HG03025 (cell line): ENCODE measurements around the gene NINL.
"Not testable (repeated sequence)": the region's sequence is repeated elsewhere in the genome, so short reads cannot be mapped to it uniquely, and the experiment has no call there.

Experiments used
- ATAC-seq: cut with Tn5 transposase; IDR thresholded peaks from one replicate; pipeline ENCODE4 v1.9.1; 2021; ENCODE audit warnings: mild to moderate bottlenecking, moderate library complexity; ENCODE audit not compliant: unreplicated experiment, low FRiP score

The NINL gene

DNA sequence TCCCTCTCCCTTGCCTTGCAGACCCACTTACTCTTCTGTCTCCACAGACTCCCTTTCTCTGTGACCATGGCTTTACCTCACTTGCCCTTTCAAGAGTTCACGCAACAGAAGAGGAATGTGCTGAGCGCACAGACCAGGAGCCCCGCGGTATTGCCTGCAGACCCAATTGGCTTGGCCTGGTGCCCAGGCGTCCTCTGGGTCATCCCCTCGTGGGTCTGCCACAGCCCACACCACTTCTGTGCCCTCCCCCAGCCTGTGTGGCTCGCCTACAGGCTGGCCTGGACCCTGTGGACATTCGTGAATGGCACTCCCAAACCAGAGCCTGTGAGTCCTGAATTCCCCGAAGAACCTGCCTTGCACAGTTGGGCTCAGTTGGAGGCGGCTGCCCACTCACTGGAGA, 15.3 kb upstream of the NINL start:
- no peak for ATAC-seq

DNA sequence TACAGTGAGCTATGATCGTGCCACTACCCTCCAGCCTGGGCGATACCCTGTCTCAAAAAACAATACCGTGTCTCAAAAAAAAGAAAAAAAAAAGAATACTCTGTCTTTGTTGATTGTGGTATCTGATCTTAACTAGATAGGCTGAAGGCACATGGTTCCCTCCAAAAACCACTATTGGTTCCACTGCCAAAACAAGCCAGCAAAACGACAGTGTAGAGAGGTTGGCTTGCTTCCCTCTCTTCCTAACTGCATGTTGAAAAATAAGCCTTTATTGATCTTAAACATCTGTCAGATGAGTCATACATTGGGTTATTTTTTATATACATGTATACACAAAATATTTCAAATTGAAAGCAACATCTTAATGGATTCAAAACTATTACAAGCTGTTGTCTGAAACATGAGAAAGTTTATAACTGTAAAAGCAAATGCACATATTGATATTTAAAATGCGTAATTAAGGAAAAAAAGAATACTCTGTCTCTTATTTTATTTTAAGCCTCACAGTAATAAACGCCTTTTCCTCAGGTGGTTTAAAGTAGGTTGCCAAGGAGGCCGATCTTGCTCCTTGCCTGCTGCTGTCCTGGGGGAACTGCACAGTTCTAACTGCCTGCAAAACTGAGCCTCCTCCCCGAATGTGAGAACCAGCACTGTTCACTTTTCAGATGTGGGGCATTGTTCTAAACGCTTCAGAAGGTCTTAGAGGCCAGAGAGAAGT, 7.0 kb upstream of the NINL start:
- no peak for ATAC-seq

DNA sequence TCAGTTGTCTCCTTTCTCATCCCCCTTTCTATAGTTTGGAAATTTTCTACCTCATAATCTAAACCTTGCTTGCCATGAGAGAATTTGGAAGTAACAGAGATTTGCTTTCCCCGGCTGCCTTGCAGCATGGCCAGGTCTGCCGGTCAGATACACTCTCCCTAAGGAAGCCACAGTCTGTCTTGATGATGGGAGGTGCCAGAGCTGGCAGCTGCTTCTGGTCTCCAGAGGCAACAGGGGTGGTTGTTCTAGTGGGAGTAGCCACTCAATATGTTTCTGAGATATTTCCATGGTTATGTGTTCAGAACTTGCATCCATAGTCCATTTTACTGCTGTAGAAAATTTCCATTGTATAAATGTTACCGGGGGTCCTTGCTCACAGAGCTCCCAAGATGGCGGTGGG, 5.4 kb upstream of the NINL start:
- ATAC-seq, result not testable (repeated sequence)

DNA sequence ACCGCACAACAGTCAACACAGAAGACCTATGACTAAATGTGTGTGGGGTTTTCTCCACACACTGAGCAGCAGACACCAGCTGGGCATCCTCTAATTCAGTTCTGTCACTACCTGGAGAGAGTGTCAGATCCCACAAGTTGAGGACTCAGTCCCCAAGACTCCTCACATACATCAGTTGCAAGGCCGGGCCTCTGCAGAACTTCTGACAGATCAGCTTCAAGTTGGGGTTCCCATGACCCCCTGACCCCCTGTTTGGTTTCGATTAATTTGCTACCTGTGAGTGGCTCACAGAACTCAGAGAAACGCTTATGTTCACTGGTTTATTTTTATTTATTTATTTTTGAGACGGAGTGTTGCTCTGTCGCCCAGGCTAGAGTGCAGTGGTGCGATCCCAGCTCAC, 3.2 kb upstream of the NINL start:
- no peak for ATAC-seq

DNA sequence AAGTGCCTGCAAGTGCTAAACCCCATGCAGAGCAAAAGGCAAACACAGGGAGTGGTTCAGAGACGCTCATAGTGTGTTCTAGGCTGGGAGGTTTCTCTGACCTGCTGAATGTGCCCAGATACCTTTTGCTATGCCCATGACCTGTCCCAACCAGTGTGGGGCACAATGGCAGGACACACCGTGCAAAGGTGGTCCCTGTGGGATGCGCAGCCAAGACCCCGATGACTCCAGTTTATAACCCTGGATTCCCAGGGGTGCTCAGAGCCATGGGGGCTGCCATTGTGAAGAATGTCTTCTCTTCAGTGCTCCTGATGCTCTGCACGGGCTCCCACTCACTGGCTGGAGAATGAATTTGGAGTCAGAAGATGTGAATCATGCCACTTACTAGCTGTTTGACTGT, 2.2 kb upstream of the NINL start:
- ATAC-seq, result no peak

DNA sequence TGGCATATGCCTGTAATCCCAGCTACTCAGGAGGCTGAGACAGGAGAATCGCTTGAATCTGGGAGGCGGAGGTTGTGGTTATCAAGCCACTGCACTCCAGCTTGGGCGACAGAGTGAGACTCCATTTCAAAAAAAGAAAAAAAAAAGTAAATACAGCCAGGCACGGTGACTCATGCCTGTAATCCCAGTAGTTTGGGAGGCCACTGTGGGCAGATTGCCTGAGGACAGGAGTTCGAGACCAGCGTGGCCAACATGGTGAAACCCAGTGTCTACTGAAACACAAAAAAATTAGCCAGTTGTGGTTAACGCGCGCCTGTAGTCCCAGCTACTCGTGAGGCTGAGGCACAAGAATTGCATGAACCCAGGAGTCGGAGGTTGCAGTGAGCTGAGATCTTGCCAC, 1.5 kb upstream of the NINL start:
- ATAC-seq, result no peak

DNA sequence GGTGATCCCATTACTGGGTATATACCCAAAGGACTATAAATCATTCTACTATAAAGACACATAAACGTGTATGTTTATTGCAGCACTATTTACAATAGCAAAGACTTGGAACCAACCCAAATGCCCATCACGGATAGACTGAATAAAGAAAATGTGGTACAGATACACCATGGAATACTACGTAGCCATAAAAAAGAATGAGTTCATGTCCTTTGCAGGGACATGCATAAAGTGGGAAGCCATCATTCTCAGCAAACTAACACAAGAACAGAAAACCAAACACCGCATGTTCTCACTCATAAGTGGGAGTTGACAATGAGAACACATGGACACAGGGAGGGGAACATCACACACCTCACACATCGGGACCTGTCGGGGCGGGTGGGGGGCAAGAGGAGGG, 1.7 kb downstream of the NINL start:
- not testable (repeated sequence) for ATAC-seq

DNA sequence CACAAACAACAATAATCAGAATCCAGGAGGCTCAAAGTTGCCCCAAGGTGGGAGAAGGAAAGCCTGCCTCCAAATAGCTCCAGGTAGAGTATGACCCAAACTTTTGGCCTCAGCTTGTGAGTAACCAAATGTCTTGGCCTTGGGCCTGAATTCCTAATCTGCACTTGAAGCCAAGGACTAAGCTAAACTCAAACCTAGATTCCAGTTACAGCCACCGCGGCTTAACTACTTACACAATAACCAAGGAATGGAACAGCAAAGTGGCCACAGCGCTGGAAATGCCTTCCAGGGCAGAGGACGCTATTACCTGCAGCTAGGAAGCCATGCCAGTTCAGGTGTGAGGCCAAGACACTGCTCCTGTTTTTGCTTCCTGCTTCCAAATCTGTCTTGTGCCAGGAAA, 4.6 kb downstream of the NINL start:
- no peak for ATAC-seq

DNA sequence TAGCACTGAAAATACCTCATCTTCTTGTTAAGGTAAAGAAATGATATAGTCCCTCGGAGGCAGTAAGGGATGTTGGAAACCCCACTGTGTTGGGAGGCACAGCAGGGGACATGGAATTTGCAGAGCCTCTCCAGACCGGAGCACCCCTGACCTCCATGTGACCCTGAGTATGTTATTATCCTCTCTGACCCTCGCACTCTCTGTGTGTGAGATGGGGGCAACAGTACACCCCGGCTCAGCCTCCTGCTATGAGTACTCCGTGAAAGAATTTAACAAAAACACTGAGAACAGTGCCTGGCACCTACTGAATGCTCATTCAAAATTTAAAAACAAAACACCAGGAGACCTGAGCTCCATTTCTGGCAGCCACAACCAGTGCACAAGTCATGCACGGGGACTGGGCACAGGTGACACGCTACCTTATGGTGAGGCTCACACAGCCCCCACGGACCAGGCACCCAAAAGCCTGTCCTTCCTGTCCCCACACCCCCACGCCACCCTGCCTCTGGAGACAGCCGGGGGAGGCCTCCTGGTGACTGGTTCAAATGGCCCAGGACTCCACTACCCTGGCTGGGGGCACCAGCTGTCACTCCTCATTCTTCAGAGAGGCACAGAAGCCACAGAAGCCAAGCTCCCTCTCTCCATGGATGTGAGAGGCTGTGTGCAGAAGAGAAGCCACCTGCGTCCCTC, 6.1 kb downstream of the NINL start:
- no peak for ATAC-seq

DNA sequence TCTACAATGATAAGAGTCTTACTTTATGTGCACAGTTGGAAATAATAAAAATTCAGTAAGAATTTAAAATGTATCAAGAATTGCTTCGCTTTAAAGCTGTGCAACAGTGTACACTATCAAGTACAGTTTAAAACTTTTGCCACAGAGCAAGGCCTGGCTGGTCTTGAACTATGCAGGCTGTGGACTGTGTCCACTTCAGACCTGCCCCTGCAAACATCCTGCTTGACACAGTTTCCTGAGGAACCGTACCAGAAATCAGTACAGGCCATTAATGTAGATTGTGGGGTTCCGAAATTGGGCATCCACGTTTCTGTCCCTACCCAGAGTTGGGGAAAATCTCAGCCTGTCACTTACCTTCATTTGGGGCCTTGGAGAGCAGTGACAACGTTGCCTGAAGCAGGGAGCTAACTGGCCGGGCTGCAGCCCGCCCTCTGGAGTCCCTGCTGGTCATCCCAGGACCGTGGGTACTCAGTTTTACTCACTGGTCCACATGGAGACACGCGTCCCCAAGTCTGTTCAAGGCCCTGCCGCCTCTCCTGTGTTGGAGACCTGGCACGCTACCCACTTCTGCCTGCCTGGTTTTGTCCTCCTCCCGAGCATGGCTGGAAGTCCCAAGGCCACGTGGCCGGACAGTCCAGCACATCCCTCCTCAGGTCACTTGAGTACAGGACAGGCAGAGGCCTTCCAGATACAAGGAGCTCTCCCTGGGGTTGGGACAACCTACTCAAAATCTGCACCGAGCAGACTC, 8.4 kb downstream of the NINL start:
- ATAC-seq, result no peak

DNA sequence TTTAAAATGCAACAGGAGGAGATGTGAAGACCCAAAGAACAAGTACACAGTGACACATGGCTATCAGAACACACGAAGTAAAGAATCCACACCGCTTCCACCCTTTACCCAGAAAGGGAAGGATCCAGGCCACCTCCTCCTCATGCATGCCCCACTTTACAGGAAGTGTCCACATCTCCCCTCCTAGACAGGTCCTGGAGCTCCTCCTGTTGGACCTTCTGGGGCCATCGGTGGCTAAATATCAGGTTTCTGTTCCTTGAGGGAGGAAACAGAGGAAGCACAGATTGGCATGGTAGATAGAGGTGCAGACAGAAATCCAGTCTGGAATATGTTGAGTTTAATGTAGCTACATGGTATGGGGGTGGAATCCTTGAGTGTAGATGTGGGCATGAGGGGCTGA, 10.9 kb downstream of the NINL start:
- ATAC-seq, result no peak

DNA sequence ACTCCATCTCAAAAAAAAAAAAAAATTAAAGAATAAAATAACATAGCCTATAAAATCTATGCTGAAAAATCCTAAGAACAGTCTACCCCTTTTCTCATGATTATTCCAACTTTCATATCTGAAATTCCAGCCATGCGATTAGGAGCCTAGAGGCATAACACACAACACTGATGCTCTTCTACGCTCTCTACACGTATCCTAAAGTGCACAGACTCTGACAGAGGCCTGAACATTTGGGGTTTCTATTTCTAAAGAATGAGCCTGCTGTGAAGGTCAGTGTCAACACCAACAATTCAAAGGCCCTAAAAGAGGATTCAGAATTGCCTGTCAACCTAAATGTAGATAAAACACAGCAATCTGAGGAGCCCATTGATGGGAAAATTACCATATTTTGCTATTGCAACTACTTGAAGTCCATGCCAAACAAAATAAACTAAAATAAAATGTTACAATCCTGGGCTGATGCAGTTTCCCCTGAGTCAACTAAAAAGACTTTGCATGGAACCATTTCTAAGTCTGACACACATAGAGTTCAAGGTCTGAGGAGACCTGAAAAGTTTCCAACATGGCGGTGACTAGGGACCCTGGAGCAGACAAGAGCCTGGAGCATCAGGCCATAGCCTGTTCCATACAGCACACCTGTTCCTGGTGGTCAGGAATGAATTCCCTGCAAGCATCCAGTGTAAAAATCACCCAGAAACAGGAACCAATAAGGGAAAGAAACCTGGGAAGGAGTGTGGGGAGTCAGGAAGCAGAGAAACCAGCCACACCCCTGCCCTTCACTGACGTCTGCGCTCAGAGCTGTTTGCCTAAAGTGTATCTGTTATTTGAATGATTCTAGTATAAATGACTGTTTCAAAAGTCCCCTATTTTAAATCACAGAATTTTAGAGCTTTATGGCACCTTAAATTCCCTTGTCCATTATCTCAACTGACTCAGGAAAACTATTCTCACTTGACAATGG, 11.8 kb downstream of the NINL start:
- no peak for ATAC-seq

DNA sequence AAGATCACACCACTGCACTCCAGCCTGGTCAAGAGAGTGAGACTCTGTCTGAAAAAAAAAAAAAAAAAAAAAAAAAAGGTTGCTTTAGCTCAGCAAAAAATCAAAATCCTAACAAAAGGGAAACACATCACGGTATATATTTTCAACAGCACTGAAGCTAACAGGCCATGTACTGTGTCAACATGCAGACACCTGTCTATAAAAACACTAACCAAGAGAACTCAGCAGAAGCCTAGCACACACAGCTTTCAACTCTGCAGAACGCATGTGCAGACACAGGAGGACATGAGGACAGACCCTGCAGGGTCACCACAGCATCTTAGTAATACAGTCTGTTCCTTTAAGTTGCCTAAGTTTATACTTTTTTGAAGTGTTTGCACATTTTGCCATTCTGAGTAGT, 13.5 kb downstream of the NINL start:
- ATAC-seq, result no peak

DNA sequence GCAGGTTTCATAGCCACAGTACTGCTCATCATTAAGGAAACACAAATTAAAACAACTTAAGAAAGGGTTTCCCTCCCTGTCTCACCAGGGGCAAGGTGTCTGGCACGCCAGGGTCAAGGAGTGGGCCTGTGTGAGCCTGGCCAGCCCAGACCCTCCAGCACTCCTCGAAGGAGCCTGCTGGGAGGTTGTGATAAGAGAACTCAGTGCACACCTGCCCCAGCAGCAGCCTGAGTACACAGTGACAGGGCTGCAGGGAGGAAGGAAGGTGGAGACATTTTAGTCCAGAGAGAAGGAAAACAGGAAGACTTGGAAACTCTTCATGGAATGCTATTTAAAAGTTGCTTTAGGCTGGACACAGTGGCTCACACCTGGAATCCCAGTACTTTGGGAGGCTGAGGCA, 14.1 kb downstream of the NINL start:
- ATAC-seq, result no peak

DNA sequence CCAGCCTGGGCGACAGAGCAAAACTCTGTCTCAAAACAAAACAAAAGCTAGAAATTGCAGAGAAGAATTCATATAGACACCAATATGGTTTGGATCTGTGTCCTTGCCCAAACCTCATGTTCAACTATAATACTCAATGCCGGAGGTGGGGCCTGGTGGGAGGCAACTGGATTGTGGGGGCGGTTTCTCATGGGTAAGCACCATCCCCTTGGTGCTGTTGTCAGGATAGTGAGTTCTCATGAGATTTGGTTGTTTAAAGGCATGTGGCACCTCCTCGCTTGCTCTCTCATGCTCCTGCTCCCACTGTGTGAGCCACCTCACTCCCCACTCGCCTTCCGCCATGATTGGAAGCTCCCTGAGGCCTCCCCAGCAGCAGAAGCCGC, 15.2 kb downstream of the NINL start:
- ATAC-seq, result no peak

DNA sequence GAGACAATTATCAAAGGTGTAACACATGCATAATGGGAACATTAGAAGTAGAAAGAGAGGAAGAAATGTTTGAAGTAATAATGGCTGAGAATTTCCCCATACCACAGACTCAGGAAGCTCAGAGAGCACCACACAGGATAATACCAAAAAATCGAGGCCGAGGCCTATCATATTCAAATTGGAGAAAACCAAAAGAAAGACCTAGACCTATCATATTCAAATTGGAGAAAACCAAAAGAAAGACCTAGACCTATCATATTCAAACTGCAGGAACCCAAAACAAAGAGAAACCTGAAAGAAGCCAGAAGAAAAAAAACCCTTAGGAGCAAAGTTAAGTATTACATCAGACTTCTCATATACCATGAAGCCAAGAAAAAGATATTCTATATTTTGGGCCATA, 18.0 kb downstream of the NINL start:
- ATAC-seq, result no peak

DNA sequence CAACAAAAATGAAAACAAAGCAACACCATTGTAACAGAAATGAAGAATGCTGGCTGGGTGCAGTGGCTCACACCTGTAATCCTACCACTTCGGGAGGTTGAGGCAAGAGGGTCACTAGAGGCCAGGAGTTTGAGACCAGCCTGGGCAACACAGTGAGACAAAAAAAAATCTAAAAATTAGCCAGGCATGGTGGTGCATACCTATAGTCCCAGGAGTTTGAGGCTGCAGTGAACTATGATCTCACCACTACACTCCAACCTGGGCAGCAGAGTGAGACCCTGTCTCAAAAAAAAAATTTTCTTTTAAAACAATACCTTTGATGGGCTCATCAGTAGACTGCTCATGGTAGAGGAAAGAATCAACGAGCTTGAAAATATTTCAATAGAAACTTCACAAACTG, 18.5 kb downstream of the NINL start:
- no peak for ATAC-seq

DNA sequence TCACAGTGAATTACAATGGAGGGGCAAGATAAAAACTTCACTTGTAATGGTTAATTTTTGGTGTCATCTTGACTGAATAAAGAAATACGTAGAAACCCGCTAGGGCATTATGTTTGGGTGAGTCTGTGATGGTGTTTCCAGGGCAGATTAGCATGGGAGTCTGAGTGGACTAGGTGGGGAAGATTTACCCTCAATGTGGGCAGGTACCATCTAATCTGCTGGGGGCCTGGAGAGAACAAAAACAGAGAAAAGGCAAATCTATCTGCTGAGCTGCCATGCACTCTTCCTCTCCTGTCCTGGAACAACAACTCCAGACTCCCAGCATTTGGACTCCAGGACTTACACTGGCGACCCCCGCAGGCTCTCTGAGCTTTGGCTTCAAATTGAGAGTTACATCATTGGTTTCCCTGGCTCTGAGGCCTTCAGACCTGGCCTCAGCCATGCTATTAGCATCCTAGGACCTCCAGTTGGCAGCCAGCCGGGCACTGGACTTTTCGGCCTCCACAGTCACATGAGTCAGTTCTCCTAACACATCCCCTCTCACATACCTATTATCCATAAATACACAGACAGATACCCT, 19.7 kb downstream of the NINL start:
- ATAC-seq, result no peak

DNA sequence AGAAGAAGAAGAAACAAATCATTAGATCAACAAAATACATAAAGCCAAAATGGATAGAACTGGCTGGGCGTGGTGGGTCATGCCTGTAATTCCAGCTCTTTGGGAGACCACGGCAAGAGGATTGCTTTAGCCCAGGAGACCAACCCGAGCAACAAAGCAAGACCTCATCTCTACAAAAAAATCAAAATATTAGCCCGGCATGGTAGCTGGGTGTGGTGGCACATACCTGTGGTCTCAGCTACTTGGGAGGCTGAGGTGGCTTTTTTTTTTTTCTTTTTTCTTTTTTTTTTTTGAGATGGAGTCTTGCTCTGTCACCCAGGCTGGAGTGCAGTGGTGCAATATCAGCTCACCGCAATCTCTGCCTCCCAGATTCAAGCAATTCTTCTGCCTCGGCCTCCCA, 21.5 kb downstream of the NINL start:
- ATAC-seq, result no peak

DNA sequence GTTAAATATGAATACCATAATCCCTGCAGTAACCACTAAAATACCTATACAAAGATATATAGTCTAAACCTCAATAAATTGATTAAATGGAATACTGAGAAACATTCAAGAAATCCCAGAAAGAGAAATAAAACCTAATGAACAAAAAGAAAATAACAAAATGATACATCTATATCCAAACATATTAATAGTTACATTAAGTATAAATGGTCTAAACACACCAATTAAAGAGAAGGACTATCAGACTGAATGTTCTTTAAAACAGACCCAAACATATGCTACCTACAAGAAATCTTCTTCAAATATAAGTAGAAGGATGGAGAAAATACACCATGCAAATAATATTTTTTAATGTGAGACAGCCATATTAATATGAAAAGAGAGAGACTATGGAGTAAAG, 22.0 kb downstream of the NINL start:
- no peak for ATAC-seq
